H9 (cell line): ENCODE measurements around the gene FN1. TPM values are rescaled to one million over a fixed set of nuclear protein-coding genes. Genes with fewer than 3 reads are reported as not detected.

Source experiments
- DNase-seq: peaks from one replicate; pipeline ENCODE4 v3.0.0-alpha.2; 2017
- H2AFZ ChIP-seq: one replicate; pipeline ENCODE4 v1.6.1; 2013; ENCODE audit warnings: mild to moderate bottlenecking, low read length, control low read depth, moderate library complexity
- H2AK5ac ChIP-seq: 2 replicates; pipeline ENCODE4 v1.6.1; 2013; ENCODE audit warnings: low read length, control low read depth, mixed read lengths; ENCODE audit not compliant: insufficient read length
- H2BK120ac ChIP-seq: one replicate; pipeline ENCODE4 v1.6.1; 2013; ENCODE audit warnings: low read depth, mild to moderate bottlenecking, low read length, control low read depth, inconsistent platforms; ENCODE audit not compliant: poor library complexity, severe bottlenecking
- H2BK12ac ChIP-seq: 2 replicates; pipeline ENCODE4 v1.6.1; 2013; ENCODE audit warnings: low read length, control low read depth, mixed read lengths, low read depth; ENCODE audit not compliant: insufficient read length
- H2BK15ac ChIP-seq: 2 replicates; pipeline ENCODE4 v1.6.1; 2013; ENCODE audit warnings: low read depth, low read length, control low read depth
- H2BK20ac ChIP-seq: one replicate; pipeline ENCODE4 v1.6.1; 2013; ENCODE audit warnings: low read depth, mild to moderate bottlenecking, low read length, control low read depth, inconsistent platforms; ENCODE audit not compliant: poor library complexity, severe bottlenecking
- H2BK5ac ChIP-seq: 2 replicates; pipeline ENCODE4 v1.6.1; 2013; ENCODE audit warnings: low read length, control low read depth, mixed read lengths; ENCODE audit not compliant: insufficient read length
- H3K14ac ChIP-seq: 2 replicates; pipeline ENCODE4 v1.6.1; 2013; ENCODE audit warnings: low read length, control low read depth; ENCODE audit not compliant: insufficient read depth
- H3K18ac ChIP-seq: 2 replicates; pipeline ENCODE4 v1.6.1; 2013; ENCODE audit warnings: low read depth, mild to moderate bottlenecking, mixed read lengths, low read length, control low read depth; ENCODE audit not compliant: insufficient read length
- H3K23ac ChIP-seq: 2 replicates; pipeline ENCODE4 v1.6.1; 2013; ENCODE audit warnings: low read length, control low read depth, mixed read lengths, low read depth; ENCODE audit not compliant: insufficient read length
- H3K23me2 ChIP-seq: 2 replicates; pipeline ENCODE4 v1.6.1; 2013; ENCODE audit warnings: low read depth, mild to moderate bottlenecking, mixed read lengths, low read length, control low read depth; ENCODE audit not compliant: insufficient read length, poor library complexity, severe bottlenecking
- H3K27ac ChIP-seq: 2 replicates; pipeline ENCODE4 v1.5.1; 2013; ENCODE audit warnings: low read length, control low read depth, mixed read lengths, low read depth; ENCODE audit not compliant: insufficient read length
- H3K27me3 ChIP-seq: 2 replicates; pipeline ENCODE4 v1.6.1; 2013; ENCODE audit warnings: low read length, control low read depth, inconsistent platforms; ENCODE audit not compliant: insufficient read depth
- H3K4ac ChIP-seq: 2 replicates; pipeline ENCODE4 v1.6.1; 2013; ENCODE audit warnings: low read depth, mild to moderate bottlenecking, control low read depth, inconsistent platforms, low read length, moderate library complexity
- H3K4me1 ChIP-seq: 2 replicates; pipeline ENCODE4 v1.6.1; 2013; ENCODE audit warnings: low read length, control low read depth, inconsistent platforms; ENCODE audit not compliant: insufficient read depth
- H3K4me2 ChIP-seq: 2 replicates; pipeline ENCODE4 v1.6.1; 2013; ENCODE audit warnings: low read length, control low read depth, mixed read lengths; ENCODE audit not compliant: insufficient read length, insufficient read depth
- H3K56ac ChIP-seq: 2 replicates; pipeline ENCODE4 v1.6.1; 2013; ENCODE audit warnings: low read depth, mild to moderate bottlenecking, mixed read lengths, low read length, control low read depth; ENCODE audit not compliant: insufficient read length
- H3K79me1 ChIP-seq: 2 replicates; pipeline ENCODE4 v1.6.1; 2013; ENCODE audit warnings: low read depth, mild to moderate bottlenecking, moderate library complexity, low read length, control low read depth, inconsistent platforms; ENCODE audit not compliant: insufficient read depth, poor library complexity, severe bottlenecking
- H3K79me2 ChIP-seq: 2 replicates; pipeline ENCODE4 v1.6.1; 2013; ENCODE audit warnings: low read length, control low read depth, inconsistent platforms; ENCODE audit not compliant: insufficient read depth
- H3K9ac ChIP-seq: 2 replicates; pipeline ENCODE4 v1.6.1; 2013; ENCODE audit warnings: low read length, control low read depth, mixed read lengths; ENCODE audit not compliant: insufficient read length; ENCODE audit errors: extremely low read depth
- H3K9me3 ChIP-seq: one replicate; pipeline ENCODE4 v1.6.1; 2013; ENCODE audit warnings: low read depth, low read length, inconsistent platforms; ENCODE audit not compliant: control insufficient read depth
- H3T11ph ChIP-seq: one replicate; pipeline ENCODE4 v1.6.1; 2013; ENCODE audit warnings: mild to moderate bottlenecking, low read length, control low read depth, inconsistent platforms
- H4K20me1 ChIP-seq: one replicate; pipeline ENCODE4 v1.6.1; 2013; ENCODE audit not compliant: control insufficient read depth, insufficient read length, insufficient read depth
- H4K5ac ChIP-seq: 2 replicates; pipeline ENCODE4 v1.6.1; 2013; ENCODE audit warnings: low read depth, mild to moderate bottlenecking, mixed read lengths, low read length, control low read depth; ENCODE audit not compliant: insufficient read length
- H4K8ac ChIP-seq: replicated peaks from 2 replicates; pipeline ENCODE4 v1.6.1; 2013; ENCODE audit warnings: low read length, control low read depth, mixed read lengths, low read depth; ENCODE audit not compliant: insufficient read length
- H4K91ac ChIP-seq: 2 replicates; pipeline ENCODE4 v1.6.1; 2013; ENCODE audit warnings: low read depth, mild to moderate bottlenecking, moderate library complexity, mixed read lengths, low read length, control low read depth; ENCODE audit not compliant: insufficient read length
- H3K27ac Mint-ChIP-seq, 3 experiments: 2 replicates in 2 of 3; 3 replicates in 1 of 3; pipeline ENCODE4 v1.8.0; 2020 to 2021; ENCODE audit warnings: mixed read lengths in 3 of 3, mild to moderate bottlenecking in 1 of 3, moderate library complexity in 1 of 3
- H3K27me3 Mint-ChIP-seq: 2 replicates; pipeline ENCODE4 v1.8.0; 2021; ENCODE audit warnings: low read depth, mild to moderate bottlenecking, moderate library complexity, mixed read lengths
- H3K36me3 Mint-ChIP-seq, 3 experiments: 2 replicates in 2 of 3; 3 replicates in 1 of 3; pipeline ENCODE4 v1.8.0; 2020 to 2021; ENCODE audit warnings: low read depth in 3 of 3, mixed read lengths in 3 of 3; ENCODE audit not compliant: insufficient read depth in 1 of 3
- H3K4me1 Mint-ChIP-seq, 2 experiments: 2 replicates each; pipeline ENCODE4 v1.8.0; 2020; ENCODE audit warnings: mixed read lengths in 2 of 2
- H3K4me3 Mint-ChIP-seq, 2 experiments: 2 replicates in 1 of 2; 3 replicates in 1 of 2; pipeline ENCODE4 v1.8.0; 2020 to 2021; ENCODE audit warnings: mild to moderate bottlenecking in 2 of 2, mixed read lengths in 2 of 2, moderate library complexity in 1 of 2
- H3K9me3 Mint-ChIP-seq, 2 experiments: 2 replicates in 1 of 2; 3 replicates in 1 of 2; pipeline ENCODE4 v1.8.0; 2020; ENCODE audit warnings: mild to moderate bottlenecking in 2 of 2, mixed read lengths in 2 of 2, moderate library complexity in 1 of 2
- CTCF ChIP-seq: fragments of 200-600 bp; sonication (generic); conservative IDR thresholded peaks from 3 replicates; pipeline ENCODE4 v1.8.0; 2021; ENCODE audit warnings: antibody characterized with exemption, mild to moderate bottlenecking
- WGBS: extraction: QIAGEN DNeasy Blood & Tissue Kit; methylation state at CpG from one replicate; pipeline ENCODE4 v1.1.7; 2013; ENCODE audit warnings: missing lambda C conversion rate, low lambda C conversion rate, mixed read lengths; ENCODE audit not compliant: insufficient read length; ENCODE audit errors: extremely low coverage; 5-methylcytosine and 5-hydroxymethylcytosine counted together
- total RNA-seq: library from RNA; stranded (reverse); gene quantifications from 2 replicates; pipeline ENCODE4 v1.2.1, GENCODE V29; 2021

FN1 gene
- total RNA-seq, 1 experiment from 2014 or later = 56.0 TPM

DNA sequence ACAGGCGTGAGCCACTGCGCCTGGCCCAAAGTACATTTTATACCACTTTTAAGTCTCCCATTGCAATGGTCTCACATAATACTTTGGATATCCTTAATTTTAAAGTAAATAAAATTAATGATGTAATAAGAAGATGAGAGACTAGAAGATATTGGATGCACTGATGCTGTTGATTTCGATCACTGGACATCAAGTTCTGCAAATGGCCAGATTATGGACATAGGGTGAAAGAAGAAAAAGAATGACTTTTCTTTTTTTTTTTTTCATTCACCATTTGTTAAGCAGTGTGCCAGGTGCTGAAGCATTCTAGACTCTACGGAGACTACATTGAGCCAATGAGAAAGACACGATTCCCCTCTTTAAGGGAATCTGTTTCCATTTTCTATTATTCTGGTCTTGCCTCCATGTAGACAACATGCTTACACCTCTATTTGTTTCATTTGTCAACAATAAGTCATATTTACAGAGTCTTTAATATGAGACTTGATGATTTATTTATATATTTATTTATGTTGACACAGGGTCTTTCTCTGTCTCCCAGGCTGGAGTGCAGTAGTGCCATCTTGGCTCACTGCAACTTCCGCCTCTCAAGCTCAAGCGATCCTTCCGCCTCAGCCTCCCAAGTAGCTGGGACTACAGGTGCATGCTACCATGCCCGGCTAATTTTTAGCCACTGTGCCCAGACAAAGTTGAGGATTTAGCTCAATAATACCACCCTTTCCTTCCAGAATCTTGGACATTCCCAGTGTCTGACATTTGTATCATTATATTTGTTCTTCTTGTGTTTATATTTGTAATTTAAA, 23.7 kb downstream of the FN1 start:
- peaks cover 4 to 24% (median 6%) of the 10 kb centered on the region in 3 experiments; a peak in 5 of 7 replicates for H3K36me3 Mint-ChIP-seq
- H3K9ac ChIP-seq = no peak overlapping the region
- TF ChIP-seq CTCF = no peak

More for the DNA sequence above, 23.7 kb downstream of the FN1 start:
- H3K27ac ChIP-seq = no peak overlapping the region
- whole genome bisulfite sequencing = no CpG with 5 or more reads among the region's 9 CpGs
- no peak overlapping the region for H2BK12ac ChIP-seq
- no peak overlapping the region for H3K18ac ChIP-seq
- H3K9me3 Mint-ChIP-seq = no peaks in the 10 kb centered on the region
- no peak overlapping the region for H3K23ac ChIP-seq
- no peaks in the 10 kb centered on the region for H3K9me3 ChIP-seq
- H3K79me2 ChIP-seq = no peaks in the 10 kb centered on the region
- peaks cover 0 to 4% of the 10 kb centered on the region in 2 experiments; a peak in 2 of 4 replicates for H3K4me1 Mint-ChIP-seq
- H3K4me2 ChIP-seq = no peak overlapping the region
- no peak overlapping the region for H2BK120ac ChIP-seq
- H3K23me2 ChIP-seq = no peaks in the 10 kb centered on the region
- no peak overlapping the region for H4K8ac ChIP-seq
- no peak overlapping the region for H3T11ph ChIP-seq
- no peaks in the 10 kb centered on the region for H4K20me1 ChIP-seq
- no peak overlapping the region for H4K91ac ChIP-seq
- H3K79me1 ChIP-seq = no peaks in the 10 kb centered on the region
- no peaks in the 10 kb centered on the region for H3K4me1 ChIP-seq
- H2AK5ac ChIP-seq = no peak overlapping the region
- H2BK5ac ChIP-seq = no peak overlapping the region
- no peak overlapping the region for H2BK15ac ChIP-seq
- H3K27me3 Mint-ChIP-seq = no peaks in the 10 kb centered on the region
- no peak overlapping the region for H2BK20ac ChIP-seq
- H3K4ac ChIP-seq = no peak overlapping the region
- DNase-seq = no peak
- H3K27ac Mint-ChIP-seq = no peak overlapping the region
- H3K56ac ChIP-seq = no peak overlapping the region
- no peak overlapping the region for H4K5ac ChIP-seq
- no peaks in the 10 kb centered on the region for H3K27me3 ChIP-seq
- H2AFZ ChIP-seq = no peak overlapping the region
- H3K14ac ChIP-seq = no peak overlapping the region
- H3K4me3 Mint-ChIP-seq = no peak overlapping the region
